Endothelial cell (in vitro differentiated cells): ENCODE measurements around the gene FAM81B. TPM values are rescaled to one million over a fixed set of nuclear protein-coding genes. Genes with fewer than 3 reads are reported as not detected.
"Not testable (repeated sequence)": the region's sequence is repeated elsewhere in the genome, so short reads cannot be mapped to it uniquely, and the experiment has no call there.

Source experiments
- DNase-seq: peaks from one replicate; pipeline ENCODE4 v3.0.0; 2021; ENCODE audit warnings: low spot score
- H3K27ac Mint-ChIP-seq: one replicate; pipeline ENCODE4 v1.8.0; 2021; ENCODE audit warnings: mixed read lengths, inconsistent platforms; ENCODE audit not compliant: unreplicated experiment
- H3K27me3 Mint-ChIP-seq: one replicate; pipeline ENCODE4 v1.8.0; 2021; ENCODE audit warnings: mild to moderate bottlenecking, moderate library complexity, mixed read lengths, inconsistent platforms; ENCODE audit not compliant: unreplicated experiment
- H3K36me3 Mint-ChIP-seq: one replicate; pipeline ENCODE4 v1.8.0; 2021; ENCODE audit warnings: mild to moderate bottlenecking, low read depth, mixed read lengths, inconsistent platforms; ENCODE audit not compliant: unreplicated experiment
- H3K4me1 Mint-ChIP-seq: one replicate; pipeline ENCODE4 v1.8.0; 2021; ENCODE audit warnings: mild to moderate bottlenecking, mixed read lengths, inconsistent platforms; ENCODE audit not compliant: unreplicated experiment
- H3K4me3 Mint-ChIP-seq: one replicate; pipeline ENCODE4 v1.8.0; 2021; ENCODE audit warnings: mild to moderate bottlenecking, mixed read lengths, inconsistent platforms; ENCODE audit not compliant: unreplicated experiment
- H3K9me3 Mint-ChIP-seq: one replicate; pipeline ENCODE4 v1.8.0; 2021; ENCODE audit warnings: mixed read lengths, inconsistent platforms; ENCODE audit not compliant: unreplicated experiment
- long read RNA-seq: library from polyadenylated mRNA; unstranded; transcript quantifications from one replicate; pipeline ENCODE4 v2.0.0, GENCODE V29; 2020; ENCODE audit not compliant: unreplicated experiment
- total RNA-seq: library from RNA; stranded (reverse); fragmentation: NEBNext Ultra II Directional; extraction: Animal tissue kit (Norgen Biotek cat#: 25700); gene quantifications from one replicate; pipeline ENCODE4 v1.2.1, GENCODE V29; 2021; ENCODE audit not compliant: unreplicated experiment
- TF ChIP-seq, protein P1 (sequence below): fragments of 200-600 bp; sonication (generic); IDR thresholded peaks from one replicate; pipeline ENCODE4 v1.5.0; 2021; ENCODE audit warnings: antibody characterized with exemption; ENCODE audit not compliant: unreplicated experiment

Gene FAM81B
- total RNA-seq: 1.2 TPM
- long read RNA-seq: 0 reads

DNA sequence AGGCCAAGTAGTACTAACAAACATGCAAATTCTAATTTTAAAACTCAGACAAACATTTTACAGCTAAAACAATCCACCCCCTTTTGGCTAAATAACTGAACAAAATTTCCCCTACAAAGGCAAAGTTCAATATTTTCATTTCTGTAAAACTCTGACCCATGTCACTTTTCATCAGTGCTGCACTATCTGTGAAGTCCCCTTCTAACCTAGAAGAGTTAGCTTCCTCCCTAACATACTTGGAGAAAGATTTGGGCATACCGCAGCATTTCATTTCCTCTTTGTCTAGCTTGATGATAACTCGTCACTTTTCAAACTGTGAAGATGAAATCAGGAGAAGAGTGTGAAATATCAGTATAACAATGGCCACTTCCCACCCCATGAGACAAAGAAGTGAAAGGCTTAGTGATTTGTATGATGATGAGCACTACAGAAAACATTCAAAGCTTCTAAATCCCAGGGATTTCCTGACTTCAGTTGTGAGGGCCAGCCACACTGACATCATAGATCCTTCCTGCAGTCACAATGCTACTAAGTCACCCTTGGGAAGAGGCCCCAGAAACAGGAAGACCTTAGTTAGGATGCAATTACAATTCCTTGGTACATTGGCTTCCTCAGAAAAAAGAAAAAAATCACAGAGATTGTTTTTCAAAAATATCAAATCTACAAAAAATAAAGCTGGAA, at the start of gene FAM81B:
Gene FAM81B, plus strand, starts transcription at position 555 of the 681 bp plus-strand sequence. Its CDS starts 24 bp downstream, at position 579.
- TF ChIP-seq, protein P1, sequence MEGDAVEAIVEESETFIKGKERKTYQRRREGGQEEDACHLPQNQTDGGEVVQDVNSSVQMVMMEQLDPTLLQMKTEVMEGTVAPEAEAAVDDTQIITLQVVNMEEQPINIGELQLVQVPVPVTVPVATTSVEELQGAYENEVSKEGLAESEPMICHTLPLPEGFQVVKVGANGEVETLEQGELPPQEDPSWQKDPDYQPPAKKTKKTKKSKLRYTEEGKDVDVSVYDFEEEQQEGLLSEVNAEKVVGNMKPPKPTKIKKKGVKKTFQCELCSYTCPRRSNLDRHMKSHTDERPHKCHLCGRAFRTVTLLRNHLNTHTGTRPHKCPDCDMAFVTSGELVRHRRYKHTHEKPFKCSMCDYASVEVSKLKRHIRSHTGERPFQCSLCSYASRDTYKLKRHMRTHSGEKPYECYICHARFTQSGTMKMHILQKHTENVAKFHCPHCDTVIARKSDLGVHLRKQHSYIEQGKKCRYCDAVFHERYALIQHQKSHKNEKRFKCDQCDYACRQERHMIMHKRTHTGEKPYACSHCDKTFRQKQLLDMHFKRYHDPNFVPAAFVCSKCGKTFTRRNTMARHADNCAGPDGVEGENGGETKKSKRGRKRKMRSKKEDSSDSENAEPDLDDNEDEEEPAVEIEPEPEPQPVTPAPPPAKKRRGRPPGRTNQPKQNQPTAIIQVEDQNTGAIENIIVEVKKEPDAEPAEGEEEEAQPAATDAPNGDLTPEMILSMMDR: no peak
- Mint-ChIP-seq H3K27ac (peak within 1 kb of the TSS; percentile 94), H3K4me3 (peak within 1 kb of the TSS; percentile 27), H3K36me3 (peaks cover 6% of the 10 kb centered on the region), H3K9me3 (no peaks in the 10 kb centered on the region), H3K4me1 (peaks cover 26% of the 10 kb centered on the region), H3K27me3 (peaks cover 4% of the 10 kb centered on the region)
- no peak for DNase-seq

- not testable (repeated sequence) for H3K4me1 Mint-ChIP-seq, H3K27me3 Mint-ChIP-seq, H3K9me3 Mint-ChIP-seq, H3K27ac Mint-ChIP-seq, H3K36me3 Mint-ChIP-seq, DNase-seq, H3K4me3 Mint-ChIP-seq
Measured at GRCh38 chr5:95341444-95341843, 49.7 kb upstream of the FAM81B start.

DNA sequence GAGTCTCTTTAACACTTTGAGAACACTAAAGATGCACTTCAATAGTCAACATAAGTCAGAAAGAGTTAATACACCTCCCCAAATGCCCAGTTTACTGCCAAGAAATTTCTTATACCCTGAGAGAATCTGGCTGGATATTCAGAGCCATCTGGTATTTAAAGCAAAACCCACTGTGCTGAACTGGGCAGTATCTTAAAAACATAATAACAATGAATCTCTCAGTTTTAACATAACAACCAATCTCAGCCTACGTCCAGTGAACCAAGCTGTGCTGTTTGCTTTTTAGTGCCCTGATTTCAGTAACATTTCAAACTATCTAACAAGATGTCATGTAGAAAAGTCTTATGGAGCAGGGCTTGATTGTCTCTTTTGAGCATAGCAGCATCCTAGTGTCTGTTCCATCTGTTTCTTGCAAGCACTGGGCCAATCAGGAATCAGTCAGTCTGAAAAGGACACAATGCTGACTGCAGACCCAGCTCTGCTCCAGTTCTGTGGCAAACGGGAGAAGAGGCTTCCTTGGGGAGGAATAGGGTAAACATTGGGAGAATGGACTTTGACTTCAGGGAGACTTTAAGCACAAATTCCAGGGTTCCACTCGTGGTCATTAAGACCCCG, 43.6 kb upstream of the FAM81B start:
- Mint-ChIP-seq H3K27me3 (peaks cover 4% of the 10 kb centered on the region), H3K9me3 (no peaks in the 10 kb centered on the region), H3K4me1 (peaks cover 3% of the 10 kb centered on the region), H3K4me3 (no peak overlapping the region), H3K36me3 (no peaks in the 10 kb centered on the region), H3K27ac (no peak overlapping the region)
- no peak for DNase-seq
- TF ChIP-seq, protein P1: no peak

- H3K36me3 Mint-ChIP-seq: no peaks in the 10 kb centered on the region
- H3K4me3 Mint-ChIP-seq: no peak overlapping the region
- H3K27me3 Mint-ChIP-seq: peaks cover 2% of the 10 kb centered on the region
- no peak overlapping the region for H3K27ac Mint-ChIP-seq
- TF ChIP-seq, protein P1: no peak
- DNase-seq: no peak
- H3K4me1 Mint-ChIP-seq: peaks cover 3% of the 10 kb centered on the region
- no peaks in the 10 kb centered on the region for H3K9me3 Mint-ChIP-seq
Measured at GRCh38 chr5:95350631-95351030, 40.5 kb upstream of the FAM81B start.

DNA sequence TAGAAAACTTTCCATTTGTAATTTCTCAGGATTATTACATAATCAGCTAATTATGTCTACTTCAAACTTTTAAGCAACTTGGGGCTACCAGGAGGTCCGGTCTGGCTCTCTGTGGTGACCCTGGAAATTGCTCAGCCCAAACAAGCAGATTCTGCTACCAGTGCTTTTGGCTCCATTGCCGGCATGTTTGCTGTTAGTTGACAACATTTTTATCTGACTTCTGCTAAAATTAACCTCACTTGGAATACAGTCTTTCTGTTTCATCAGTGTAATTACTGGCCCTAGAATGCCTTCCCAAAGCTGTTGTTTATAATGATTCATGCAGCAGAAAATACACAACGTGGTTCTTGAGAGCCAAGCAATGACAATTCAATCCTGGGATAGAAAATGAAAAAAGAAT, 38.5 kb upstream of the FAM81B start:
- DNase-seq: no peak
- H3K4me3 Mint-ChIP-seq: no peak overlapping the region
- TF ChIP-seq, protein P1: no peak
- H3K27ac Mint-ChIP-seq: no peak overlapping the region
- H3K36me3 Mint-ChIP-seq: no peaks in the 10 kb centered on the region
- H3K27me3 Mint-ChIP-seq: peaks cover 2% of the 10 kb centered on the region
- no peaks in the 10 kb centered on the region for H3K9me3 Mint-ChIP-seq
- peaks cover 3% of the 10 kb centered on the region for H3K4me1 Mint-ChIP-seq
